Islet precursor cell (in vitro differentiated cells): ENCODE results near the gene SNTG2.
"Not testable (repeated sequence)": the region's sequence is repeated elsewhere in the genome, so short reads cannot be mapped to it uniquely, and the experiment has no call there.

Experiments used
- DNase-seq: peaks from one replicate; pipeline ENCODE4 v3.0.0-alpha.2; 2018

SNTG2 gene

GRCh38 chr2:1104364-1104763 is 153.7 kb downstream of the SNTG2 start:
- no peak for DNase-seq

- DNase-seq: not testable (repeated sequence)
Observed at GRCh38 chr2:1106344-1106743, 155.7 kb downstream of the SNTG2 start.

GRCh38 chr2:1115843-1116539 is 165.3 kb downstream of the SNTG2 start:
- DNase-seq: no peak

GRCh38 chr2:1117569-1117968 is 166.9 kb downstream of the SNTG2 start:
- DNase-seq: no peak

GRCh38 chr2:1125217-1125616 is 174.6 kb downstream of the SNTG2 start:
- no peak for DNase-seq

GRCh38 chr2:1125633-1126370 is 175.2 kb downstream of the SNTG2 start:
- DNase-seq: no peak

- no peak for DNase-seq
Observed at GRCh38 chr2:1129982-1130381, 179.3 kb downstream of the SNTG2 start.

GRCh38 chr2:1130922-1131321 is 180.3 kb downstream of the SNTG2 start:
- DNase-seq: no peak

GRCh38 chr2:1132328-1132969 is 181.8 kb downstream of the SNTG2 start:
- DNase-seq: no peak

GRCh38 chr2:1133896-1134295 is 183.2 kb downstream of the SNTG2 start:
- DNase-seq: not testable (repeated sequence)

- no peak for DNase-seq
Observed at GRCh38 chr2:1134629-1135028, 184.0 kb downstream of the SNTG2 start.

GRCh38 chr2:1136067-1136466 is 185.4 kb downstream of the SNTG2 start:
- DNase-seq: peak; percentile 51

GRCh38 chr2:1136846-1137245 is 186.2 kb downstream of the SNTG2 start:
- DNase-seq: no peak

GRCh38 chr2:1137264-1137663 is 186.6 kb downstream of the SNTG2 start:
- no peak for DNase-seq

- peak; percentile 75 for DNase-seq
Observed at GRCh38 chr2:1137913-1138391, 187.3 kb downstream of the SNTG2 start.

GRCh38 chr2:1140389-1141003 is 189.8 kb downstream of the SNTG2 start:
- peak; percentile 89 for DNase-seq

- no peak for DNase-seq
Observed at GRCh38 chr2:1141079-1141478, 190.4 kb downstream of the SNTG2 start.

GRCh38 chr2:1143129-1143528 is 192.5 kb downstream of the SNTG2 start:
- no peak for DNase-seq

- DNase-seq: no peak
Observed at GRCh38 chr2:1147873-1148612, 197.4 kb downstream of the SNTG2 start.

- DNase-seq: no peak
Observed at GRCh38 chr2:1150724-1151511, 200.3 kb downstream of the SNTG2 start.

- no peak for DNase-seq
Observed at GRCh38 chr2:1152375-1152774, 201.7 kb downstream of the SNTG2 start.

GRCh38 chr2:1153920-1154319 is 203.3 kb downstream of the SNTG2 start:
- DNase-seq: no peak
